Measurements from ENCODE around the gene UBA52.
"Not testable (repeated sequence)": the region's sequence is repeated elsewhere in the genome, so short reads cannot be mapped to it uniquely, and the experiment has no call there.

UBA52 gene

GRCh38 chr19:18587962-18588610 lies 16.4 kb downstream of the UBA52 start:
- no peak for DNase-seq (ENCODE audit: low read depth)
- no peak for TF ChIP-seq CTCF (IDR thresholded peaks at IDR 0.05; ENCODE audit: control insufficient read depth, extremely low read depth, insufficient read depth)
- peak overlapping the region; percentile 84 for H3K4me3 ChIP-seq (ENCODE audit: low read depth, low read length)

GRCh38 chr19:18588611-18589379 lies 17.1 kb downstream of the UBA52 start, which contains the start of gene REX1BD:
Gene REX1BD (plus strand): TSS chr19:18588798. CDS start chr19:18588802, 4 bp downstream.
- peak within 1 kb of the TSS; percentile 84 for H3K4me3 ChIP-seq (ENCODE audit: low read depth, low read length)
- DNase-seq (ENCODE audit: low read depth) = peak; percentile 25
- peak; percentile 91 for TF ChIP-seq CTCF (IDR thresholded peaks at IDR 0.05; ENCODE audit: control insufficient read depth, extremely low read depth, insufficient read depth)

GRCh38 chr19:18589380-18590272 lies 18.0 kb downstream of the UBA52 start:
- TF ChIP-seq CTCF (IDR thresholded peaks at IDR 0.05; ENCODE audit: control insufficient read depth, extremely low read depth, insufficient read depth) = peak; percentile 39; the same call in 1 of the 2 replicates
- H3K4me3 ChIP-seq (ENCODE audit: low read depth, low read length) = peak overlapping the region; percentile 84
- peak; percentile 30 for DNase-seq (ENCODE audit: low read depth)

GRCh38 chr19:18590273-18591272 lies 18.9 kb downstream of the UBA52 start:
- no peak for DNase-seq (ENCODE audit: low read depth)
- H3K4me3 ChIP-seq (ENCODE audit: low read depth, low read length) = no peak overlapping the region
- no peak for TF ChIP-seq CTCF (IDR thresholded peaks at IDR 0.05; ENCODE audit: control insufficient read depth, extremely low read depth, insufficient read depth)

GRCh38 chr19:18591735-18592385 lies 20.2 kb downstream of the UBA52 start:
- no peak for DNase-seq (ENCODE audit: low read depth)
- no peak for TF ChIP-seq CTCF (IDR thresholded peaks at IDR 0.05; ENCODE audit: control insufficient read depth, extremely low read depth, insufficient read depth)
- no peak overlapping the region for H3K4me3 ChIP-seq (ENCODE audit: low read depth, low read length)

- DNase-seq (ENCODE audit: low read depth) = not testable (repeated sequence)
Observed at GRCh38 chr19:18592732-18593131, 21.1 kb downstream of the UBA52 start.

More at GRCh38 chr19:18592732-18593131, 21.1 kb downstream of the UBA52 start:
- H3K4me3 ChIP-seq (ENCODE audit: low read depth, low read length) = not testable (repeated sequence)

Data from LNCaP clone FGC (cell line).